Measurements from ENCODE around the gene CLIP2. TPM values are rescaled to one million over a fixed set of nuclear protein-coding genes. Genes with fewer than 3 reads are reported as not detected.
A peak's percentile ranks its signal among the peaks of the same experiment; 100 is the strongest.

Gene CLIP2
- total and polyA plus RNA-seq, 2 of the 8 experiments (the other 6 are each of a cell fraction or from before 2014, with no cell fraction given) = 8.3 to 41.5 TPM

- Histone ChIP-seq H3K27me3 (replicated peaks in 1 of 4; ENCODE audit: control insufficient read depth in 3 of 4, extremely low read depth in 1 of 4, insufficient read depth in 3 of 4, low read length in 3 of 4) (no peaks in the 10 kb centered on the region), H2BK20ac (ENCODE audit: low read length) (no peak overlapping the region), H3K36me3 (ENCODE audit: control insufficient read depth in 2 of 4, insufficient read depth in 4 of 4, low read length in 3 of 4) (no peaks in the 10 kb centered on the region; a peak in 1 of 8 replicates), H3K79me1 (ENCODE audit: low read depth, low read length) (peaks cover 19% of the 10 kb centered on the region), H3K79me2 (ENCODE audit: control insufficient read depth in 1 of 2, insufficient read depth in 2 of 2, low read length in 2 of 2) (peaks cover 3 to 45% of the 10 kb centered on the region in 2 experiments; a peak in 3 of 4 replicates), H4K20me1 (replicated peaks in 1 of 2; ENCODE audit: control insufficient read depth in 1 of 2, insufficient read depth in 2 of 2, low read length in 2 of 2) (peaks cover 7 to 13% of the 10 kb centered on the region in 2 experiments), H3K9me3 (ENCODE audit: insufficient read depth in 2 of 2, low read depth in 1 of 2, low read length in 1 of 2) (no peaks in the 10 kb centered on the region), H3K9ac (replicated peaks in 1 of 4; ENCODE audit: extremely low read depth in 1 of 4, low read depth in 3 of 4, low read length in 3 of 4) (peak overlapping the region; percentile 23 to 76 (median 48); a peak in 6 of 7 replicates), H4K5ac (ENCODE audit: insufficient read length, low read depth, low read length) (peak overlapping the region; percentile 26), H3K4me1 (replicated peaks in 1 of 4; ENCODE audit: control insufficient read depth in 3 of 4, insufficient read depth in 4 of 4, low read length in 3 of 4) (peaks cover 0 to 12% (median 8%) of the 10 kb centered on the region in 4 experiments; a peak in 6 of 7 replicates), H3K23ac (ENCODE audit: insufficient read length) (no peak overlapping the region), H2BK12ac (ENCODE audit: low read depth, low read length) (peak overlapping the region; percentile 53; the same call in 1 of the 2 replicates), H3K14ac (ENCODE audit: insufficient read length) (no peak overlapping the region), H2BK5ac (ENCODE audit: low read depth, low read length) (peak overlapping the region; percentile 49; the same call in 1 of the 2 replicates), H3K4ac (replicated peaks; ENCODE audit: insufficient read length, low read depth, low read length) (no peak overlapping the region), H3K23me2 (ENCODE audit: low read depth, low read length) (peaks cover 4% of the 10 kb centered on the region; the same call in 1 of the 2 replicates), H4K8ac (ENCODE audit: extremely low read depth, insufficient read depth, low read length) (peak overlapping the region; percentile 90), H3K4me3 (ENCODE audit: extremely low read depth in 1 of 4, insufficient read depth in 2 of 4, low read depth in 3 of 4, low read length in 4 of 4) (peak overlapping the region; percentile 56 to 82 (median 60)), H2AFZ (ENCODE audit: low read length) (no peak overlapping the region), H2BK120ac (replicated peaks; ENCODE audit: low read depth, low read length) (no peak overlapping the region), H3K27ac (ENCODE audit: low read depth, low read length) (no peak overlapping the region), H3K4me2 (ENCODE audit: insufficient read depth in 1 of 2, low read depth in 2 of 2, low read length in 2 of 2) (peak overlapping the region; percentile 68 to 80), H4K91ac (replicated peaks; ENCODE audit: insufficient read length, low read length) (peak overlapping the region; percentile 83), H3K56ac (replicated peaks; ENCODE audit: insufficient read length, low read depth, low read length) (peak overlapping the region; percentile 25), H3K18ac (ENCODE audit: extremely low read depth, low read length) (peak overlapping the region; percentile 5), H2AK5ac (ENCODE audit: low read depth, low read length) (0 out of 2 replicates have a peak overlapping the region, but pooled peaks have one; percentile 45), H2BK15ac (ENCODE audit: low read length) (no peak overlapping the region)
- DNase-seq (ENCODE audit: low read depth in 1 of 2, low spot score in 2 of 2) (peak in 1 of 2 experiments; percentile 71), FAIRE-seq (no peak)
- ChIA-PET POLR2A (ENCODE audit: partially characterized antibody) (interaction anchor here (0.5 to 1.9 kb wide), 6 partner anchors 11 to 187 kb away, joined by 3 to 9 read pairs (median 4); no protein-coding TSS in a partner anchor), CTCF (ENCODE audit: partially characterized antibody) (no interaction called here)
- 33% methylated on average over 3 of the region's 61 CpGs; no CpG with 5 or more reads in 1 of the 2 experiments for WGBS, 2 experiments (ENCODE audit: extremely low coverage in 1 of 2, insufficient coverage in 1 of 2, insufficient read length in 1 of 2, insufficient replicate concordance in 2 of 2, low coverage in 1 of 2, low lambda C conversion rate in 2 of 2, missing lambda C conversion rate in 1 of 2)
- TF ChIP-seq KDM4A (IDR thresholded peaks at IDR 0.05; ENCODE audit: low read depth, low read length, severe bottlenecking) (peak; percentile 47), SP2 (IDR thresholded peaks at IDR 0.05; ENCODE audit: low read length) (no peak), SP4 (IDR thresholded peaks at IDR 0.05; ENCODE audit: low read length) (no peak), TAF1 (IDR thresholded peaks at IDR 0.05; ENCODE audit: low read depth, low read length) (0 out of 2 replicates have a peak, but pooled peaks have one; percentile 40), HDAC2 (IDR thresholded peaks at IDR 0.05; ENCODE audit: borderline replicate concordance in 1 of 2, low read depth in 2 of 2, low read length in 2 of 2) (no peak), EGR1 (IDR thresholded peaks at IDR 0.05; ENCODE audit: borderline replicate concordance, low read depth, low read length) (no peak), JUND (IDR thresholded peaks at IDR 0.05; ENCODE audit: low read length) (no peak), CTCF (IDR thresholded peaks at IDR 0.05; ENCODE audit: control extremely low read depth in 1 of 3, insufficient read depth in 1 of 3, low read depth in 1 of 3, low read length in 3 of 3) (no peak)
Measured at GRCh38 chr7:74454021-74454924, 165.1 kb downstream of the CLIP2 start.
